H1 (cell line): ENCODE data around the gene CLEC7A. TPM values are rescaled to one million over a fixed set of nuclear protein-coding genes. Genes with fewer than 3 reads are reported as not detected.

Source experiments
- KDM1A ChIP-seq: fragments of 200-600, 300-600 bp; sonication (generic); IDR thresholded peaks from 2 replicates; pipeline ENCODE4 v1.7.1; 2016; ENCODE audit warnings: mild to moderate bottlenecking, low read length, borderline replicate concordance
- MAFK ChIP-seq: IDR thresholded peaks from 2 replicates; pipeline ENCODE4 v1.6.1; 2012; ENCODE audit warnings: low read depth, mild to moderate bottlenecking, improper control_type of control experiment, low read length
- RBBP5 ChIP-seq: IDR thresholded peaks from 2 replicates; pipeline ENCODE4 v1.7.1; 2012; ENCODE audit warnings: low read depth, mild to moderate bottlenecking, inconsistent platforms, low read length, moderate library complexity, borderline replicate concordance
- TAF1 ChIP-seq: IDR thresholded peaks from 2 replicates; pipeline ENCODE4 v1.6.1; 2011; ENCODE audit warnings: mild to moderate bottlenecking, low read depth, low read length
- polyA plus RNA-seq, 7 experiments: library from polyadenylated mRNA; depleted of rRNA in 3 of 7; stranded (reverse) in 5 of 7; unstranded in 2 of 7; fragments of >200 nt in 5 of 7; fragments of 200-250 nt in 2 of 7; gene quantifications; 1 replicate in 5 of 7; 2 replicates in 1 of 7; 4 replicates in 1 of 7; pipeline versions ENCODE4 v1.2.1 to v1.2.3, GENCODE V29; 2011 to 2013; ENCODE audit warnings: missing spikeins in 2 of 7, mixed read lengths in 2 of 7
- total RNA-seq: library from RNA; stranded (reverse); fragmentation: NEBNext Ultra II Directional; extraction: Animal tissue kit (Norgen Biotek cat#: 25700); gene quantifications from 2 replicates; pipeline ENCODE4 v1.2.1, GENCODE V29; 2021

Gene CLEC7A
- total and polyA plus RNA-seq, 2 of the 8 experiments (the other 6 are each of a cell fraction or from before 2014, with no cell fraction given), result 0.09 to 0.15 TPM

- TF ChIP-seq RBBP5 (no peak), KDM1A (no peak), TAF1 (no peak), MAFK (no peak)
- TF ChIP-seq, all 59 proteins: peak for 0
Measured at GRCh38 chr12:10068644-10069043, 61.4 kb downstream of the CLEC7A start (continued).
